Tibial nerve (tissue), 3 donors: ENCODE data around the gene TSHZ3.

Source experiments
- EP300 ChIP-seq, 2 donors: sonication (generic); formaldehyde crosslinking; IDR thresholded peaks; one replicate each; pipeline ENCODE4 v1.6.1; 2017; ENCODE audit warnings: antibody characterized with exemption in 2 of 2, mild to moderate bottlenecking in 1 of 2
- POLR2A ChIP-seq, 2 donors: fragments of 450-650 bp; IDR thresholded peaks; one replicate each; pipeline ENCODE4 v1.6.1; 2017; ENCODE audit warnings: antibody characterized with exemption in 2 of 2, mild to moderate bottlenecking in 2 of 2, moderate library complexity in 2 of 2

GRCh38 chr19:31289976-31290375 is 59.3 kb downstream of the TSHZ3 start:
- TF ChIP-seq POLR2A (IDR thresholded peaks at IDR 0.05): no peak
- TF ChIP-seq EP300 (IDR thresholded peaks at IDR 0.05): no peak
